ENCODE measurements around the gene PIEZO2.
"Not testable (repeated sequence)": the region's sequence is repeated elsewhere in the genome, so short reads cannot be mapped to it uniquely, and the experiment has no call there.

The PIEZO2 gene

GRCh38 chr18:10916865-10917264 lies 232.5 kb downstream of the PIEZO2 start:
- Mint-ChIP-seq H3K27me3 (ENCODE audit: low read depth, poor library complexity) (peaks cover 6% of the 10 kb centered on the region), H3K36me3 (ENCODE audit: low read depth) (no peaks in the 10 kb centered on the region), H3K4me3 (no peak overlapping the region), H3K9me3 (no peaks in the 10 kb centered on the region), H3K4me1 (peaks cover 4% of the 10 kb centered on the region), H3K27ac (no peak overlapping the region)
- no peak for TF ChIP-seq CTCF (IDR thresholded peaks at IDR 0.05)
- no peak for DNase-seq

- DNase-seq: no peak
- Mint-ChIP-seq H3K4me3 (no peak overlapping the region), H3K9me3 (no peaks in the 10 kb centered on the region), H3K36me3 (ENCODE audit: low read depth) (no peaks in the 10 kb centered on the region), H3K4me1 (peaks cover 4% of the 10 kb centered on the region), H3K27ac (no peak overlapping the region), H3K27me3 (ENCODE audit: low read depth, poor library complexity) (peaks cover 5% of the 10 kb centered on the region)
- TF ChIP-seq CTCF (IDR thresholded peaks at IDR 0.05): no peak
These were observed 233.0 kb downstream of the PIEZO2 start for GRCh38 chr18:10916387-10916786.

- not testable (repeated sequence) for H3K9me3 Mint-ChIP-seq; H3K4me3 Mint-ChIP-seq; DNase-seq; H3K4me1 Mint-ChIP-seq; H3K27ac Mint-ChIP-seq; H3K27me3 Mint-ChIP-seq (ENCODE audit: low read depth, poor library complexity); H3K36me3 Mint-ChIP-seq (ENCODE audit: low read depth)
These were observed 233.6 kb downstream of the PIEZO2 start for GRCh38 chr18:10915748-10916147.

GRCh38 chr18:10914610-10915009 lies 234.8 kb downstream of the PIEZO2 start:
- not testable (repeated sequence) for H3K4me1 Mint-ChIP-seq; H3K4me3 Mint-ChIP-seq; H3K27me3 Mint-ChIP-seq (ENCODE audit: low read depth, poor library complexity); H3K27ac Mint-ChIP-seq; H3K9me3 Mint-ChIP-seq; H3K36me3 Mint-ChIP-seq (ENCODE audit: low read depth); DNase-seq

GRCh38 chr18:10913919-10914318 lies 235.4 kb downstream of the PIEZO2 start:
- no peak overlapping the region for H3K27ac Mint-ChIP-seq
- no peaks in the 10 kb centered on the region for H3K9me3 Mint-ChIP-seq
- DNase-seq: no peak
- TF ChIP-seq CTCF (IDR thresholded peaks at IDR 0.05): no peak
- H3K4me1 Mint-ChIP-seq: peaks cover 4% of the 10 kb centered on the region
- H3K36me3 Mint-ChIP-seq (ENCODE audit: low read depth): no peaks in the 10 kb centered on the region
- H3K4me3 Mint-ChIP-seq: no peak overlapping the region
- no peaks in the 10 kb centered on the region for H3K27me3 Mint-ChIP-seq (ENCODE audit: low read depth, poor library complexity)

- H3K4me3 Mint-ChIP-seq: no peak overlapping the region
- no peak for TF ChIP-seq CTCF (IDR thresholded peaks at IDR 0.05)
- DNase-seq: no peak
- H3K4me1 Mint-ChIP-seq: peaks cover 4% of the 10 kb centered on the region
- no peaks in the 10 kb centered on the region for H3K9me3 Mint-ChIP-seq
- no peak overlapping the region for H3K27ac Mint-ChIP-seq
- H3K27me3 Mint-ChIP-seq (ENCODE audit: low read depth, poor library complexity): no peaks in the 10 kb centered on the region
- no peaks in the 10 kb centered on the region for H3K36me3 Mint-ChIP-seq (ENCODE audit: low read depth)
These were observed 236.4 kb downstream of the PIEZO2 start for GRCh38 chr18:10912790-10913545.

- no peaks in the 10 kb centered on the region for H3K27me3 Mint-ChIP-seq (ENCODE audit: low read depth, poor library complexity)
- H3K36me3 Mint-ChIP-seq (ENCODE audit: low read depth): no peaks in the 10 kb centered on the region
These were observed 239.6 kb downstream of the PIEZO2 start for GRCh38 chr18:10909724-10910123.

More at GRCh38 chr18:10909724-10910123, 239.6 kb downstream of the PIEZO2 start:
- TF ChIP-seq CTCF (IDR thresholded peaks at IDR 0.05): no peak
- Mint-ChIP-seq H3K27ac (no peak overlapping the region), H3K9me3 (no peaks in the 10 kb centered on the region), H3K4me1 (peaks cover 13% of the 10 kb centered on the region), H3K4me3 (no peak overlapping the region)
- no peak for DNase-seq

Measured in nephron progenitor cell (in vitro differentiated cells).